NCI-H82 treated with DMSO at 0.1 percent for 48 hours (cell line): ENCODE measurements around the gene CAPN7.
"Not testable (repeated sequence)": the region's sequence is repeated elsewhere in the genome, so short reads cannot be mapped to it uniquely, and the experiment has no call there.

Experiments used
- DNase-seq: peaks from one replicate; lab custom pipeline; 2025; ENCODE audit not compliant: unreplicated experiment; lab: John Stamatoyannopoulos, UW

Gene CAPN7

GRCh38 chr3:15205934-15206661 lies at the start of gene CAPN7:
TSS of gene CAPN7 (plus strand) at chr3:15206246. CDS start at chr3:15206496, 250 bp downstream.
- DNase-seq, result no peak

GRCh38 chr3:15157441-15157840 lies 48.6 kb upstream of the CAPN7 start:
- DNase-seq, result no peak

GRCh38 chr3:15159501-15160136 lies 46.4 kb upstream of the CAPN7 start:
- no peak for DNase-seq

GRCh38 chr3:15160662-15161061 lies 45.4 kb upstream of the CAPN7 start:
- no peak for DNase-seq

GRCh38 chr3:15161133-15161532 lies 44.9 kb upstream of the CAPN7 start:
- no peak for DNase-seq

- DNase-seq, result not testable (repeated sequence)
Observed at GRCh38 chr3:15163656-15164055, 42.4 kb upstream of the CAPN7 start.

- no peak for DNase-seq
Observed at GRCh38 chr3:15164340-15164739, 41.7 kb upstream of the CAPN7 start.

GRCh38 chr3:15165061-15165460 lies 41.0 kb upstream of the CAPN7 start:
- no peak for DNase-seq

GRCh38 chr3:15166391-15166790 lies 39.7 kb upstream of the CAPN7 start:
- DNase-seq, result not testable (repeated sequence)

GRCh38 chr3:15171096-15171495 lies 35.0 kb upstream of the CAPN7 start:
- no peak for DNase-seq

GRCh38 chr3:15172806-15173205 lies 33.2 kb upstream of the CAPN7 start:
- no peak for DNase-seq

- DNase-seq, result no peak
Observed at GRCh38 chr3:15174953-15175352, 31.1 kb upstream of the CAPN7 start.

- DNase-seq, result no peak
Observed at GRCh38 chr3:15175605-15176004, 30.4 kb upstream of the CAPN7 start.

- DNase-seq, result no peak
Observed at GRCh38 chr3:15180042-15180611, 25.9 kb upstream of the CAPN7 start.

GRCh38 chr3:15181511-15181910 lies 24.5 kb upstream of the CAPN7 start:
- no peak for DNase-seq

- DNase-seq, result no peak
Observed at GRCh38 chr3:15181963-15182362, 24.1 kb upstream of the CAPN7 start.

GRCh38 chr3:15183011-15183410 lies 23.0 kb upstream of the CAPN7 start:
- no peak for DNase-seq

GRCh38 chr3:15185404-15185803 lies 20.6 kb upstream of the CAPN7 start:
- no peak for DNase-seq

GRCh38 chr3:15186101-15186476 lies 20.0 kb upstream of the CAPN7 start:
- DNase-seq, result no peak

GRCh38 chr3:15186477-15187164 lies 19.4 kb upstream of the CAPN7 start:
- not testable (repeated sequence) for DNase-seq

GRCh38 chr3:15197340-15198029 lies 8.6 kb upstream of the CAPN7 start:
- no peak for DNase-seq
